Esophagus squamous epithelium (tissue), 4 donors: Measurements from ENCODE around the gene FBXL5.

Experiments
- CTCF ChIP-seq, 6 experiments: fragments of 450-650 bp in 4 of 6; fragments of 200-600 bp in 2 of 6; sonication (generic) in 2 of 6; IDR thresholded peaks; one replicate each; pipeline ENCODE4 v1.5.1; 2016 to 2019; ENCODE audit warnings: antibody characterized with exemption in 6 of 6, mild to moderate bottlenecking in 4 of 6, moderate library complexity in 4 of 6
- POLR2A ChIP-seq, 4 donors: fragments of 450-650 bp; IDR thresholded peaks; one replicate each; pipeline ENCODE4 v1.6.1; 2017; ENCODE audit warnings: antibody characterized with exemption in 4 of 4, mild to moderate bottlenecking in 4 of 4, moderate library complexity in 3 of 4

- TF ChIP-seq CTCF (IDR thresholded peaks at IDR 0.05): no peak
- TF ChIP-seq POLR2A (IDR thresholded peaks at IDR 0.05): no peak
Observed at GRCh38 chr4:15692602-15693001, 37.4 kb upstream of the FBXL5 start.
